HG03469 (cell line): ENCODE measurements around the gene SLC37A2.

Source experiments
- ATAC-seq: cut with Tn5 transposase; IDR thresholded peaks from one replicate; pipeline ENCODE4 v1.9.1; 2021; ENCODE audit warnings: mild to moderate bottlenecking, moderate library complexity, moderate number of reproducible peaks; ENCODE audit not compliant: unreplicated experiment

The SLC37A2 gene

GRCh38 chr11:125102510-125102909 lies 39.4 kb downstream of the SLC37A2 start:
- no peak for ATAC-seq

- no peak for ATAC-seq
These were observed 42.8 kb downstream of the SLC37A2 start for GRCh38 chr11:125105926-125106325.

- ATAC-seq = no peak
These were observed 45.4 kb downstream of the SLC37A2 start for GRCh38 chr11:125108469-125108868.

GRCh38 chr11:125110506-125110905 lies 47.4 kb downstream of the SLC37A2 start:
- ATAC-seq = no peak

- no peak for ATAC-seq
These were observed 47.9 kb downstream of the SLC37A2 start for GRCh38 chr11:125111001-125111342.

GRCh38 chr11:125111343-125112207 lies 48.5 kb downstream of the SLC37A2 start, which contains the start of gene TMEM218:
TMEM218 (minus strand) TSS chr11:125111626; CDS start chr11:125102241, 9,385 bp downstream.
- ATAC-seq = peak; percentile 97

GRCh38 chr11:125112208-125112604 lies 49.1 kb downstream of the SLC37A2 start:
- no peak for ATAC-seq

- no peak for ATAC-seq
These were observed 51.4 kb downstream of the SLC37A2 start for GRCh38 chr11:125114518-125114917.

- no peak for ATAC-seq
These were observed 54.3 kb downstream of the SLC37A2 start for GRCh38 chr11:125117429-125117828.

GRCh38 chr11:125123194-125123946 lies 60.3 kb downstream of the SLC37A2 start:
- no peak for ATAC-seq

- ATAC-seq = peak; percentile 72
These were observed 61.0 kb downstream of the SLC37A2 start for GRCh38 chr11:125123947-125124617.

GRCh38 chr11:125124618-125124992 lies 61.5 kb downstream of the SLC37A2 start:
- no peak for ATAC-seq

GRCh38 chr11:125128450-125128849 lies 65.3 kb downstream of the SLC37A2 start:
- ATAC-seq = no peak

- no peak for ATAC-seq
These were observed 66.3 kb downstream of the SLC37A2 start for GRCh38 chr11:125129316-125129993.

- no peak for ATAC-seq
These were observed 69.0 kb downstream of the SLC37A2 start for GRCh38 chr11:125132071-125132470.

GRCh38 chr11:125132596-125132995 lies 69.5 kb downstream of the SLC37A2 start:
- ATAC-seq = no peak

- no peak for ATAC-seq
These were observed 72.9 kb downstream of the SLC37A2 start for GRCh38 chr11:125136001-125136400.

- ATAC-seq = no peak
These were observed 75.9 kb downstream of the SLC37A2 start for GRCh38 chr11:125138966-125139365.

GRCh38 chr11:125139778-125140177 lies 76.7 kb downstream of the SLC37A2 start:
- no peak for ATAC-seq
